Fibroblast of skin of left biceps (primary cell): Measurements from ENCODE around the gene CDH23.
A peak's percentile ranks its signal among the peaks of the same experiment; 100 is the strongest.
"Not testable (repeated sequence)": the region's sequence is repeated elsewhere in the genome, so short reads cannot be mapped to it uniquely, and the experiment has no call there.

Experiments
- DNase-seq, 2 experiments: peaks; one replicate each; pipeline ENCODE4 v3.0.0-alpha.2; 2013; ENCODE audit warnings: low read depth in 2 of 2

Gene CDH23

DNA sequence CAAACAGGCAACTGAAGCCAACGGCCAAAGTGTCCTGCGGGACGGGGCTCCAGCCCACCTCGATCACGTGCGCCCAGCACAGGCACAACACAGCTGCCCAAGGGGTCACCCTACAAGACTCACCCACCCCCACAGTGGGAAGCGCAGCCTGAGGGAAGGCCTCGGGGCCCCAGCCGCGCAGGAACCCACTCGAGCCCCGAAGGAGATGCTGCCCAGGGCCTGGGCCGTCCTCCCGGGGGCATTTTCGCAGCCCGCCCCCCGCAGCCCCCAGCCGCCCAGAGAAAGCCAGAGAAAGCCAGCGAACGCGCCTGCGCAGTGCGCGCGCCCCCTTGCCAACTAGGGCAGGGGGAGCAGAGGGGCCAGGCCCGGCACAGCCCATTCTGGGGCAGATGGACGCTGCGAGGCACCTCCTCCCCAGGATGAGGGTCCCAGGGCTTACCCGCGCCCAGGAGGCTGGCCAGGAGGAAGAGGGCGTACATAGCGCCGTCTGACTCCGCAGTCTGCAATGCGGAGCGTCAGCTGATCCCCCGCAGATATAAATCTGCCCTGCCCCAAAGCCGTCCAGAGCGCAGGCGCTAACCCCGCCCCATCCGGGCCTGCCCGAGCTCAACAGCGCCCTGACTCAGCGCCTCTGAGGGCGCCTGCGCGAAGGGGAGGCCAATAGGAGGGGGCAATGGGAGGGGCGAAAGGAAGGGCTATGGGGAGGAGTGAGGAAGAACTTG, 454.2 kb downstream of the CDH23 start, which contains the start of gene PSAP:
PSAP (minus strand) TSS at position 509 of the 722 bp plus-strand sequence; CDS start at position 479, 30 bp downstream.
- peak; percentile 93 for DNase-seq

DNA sequence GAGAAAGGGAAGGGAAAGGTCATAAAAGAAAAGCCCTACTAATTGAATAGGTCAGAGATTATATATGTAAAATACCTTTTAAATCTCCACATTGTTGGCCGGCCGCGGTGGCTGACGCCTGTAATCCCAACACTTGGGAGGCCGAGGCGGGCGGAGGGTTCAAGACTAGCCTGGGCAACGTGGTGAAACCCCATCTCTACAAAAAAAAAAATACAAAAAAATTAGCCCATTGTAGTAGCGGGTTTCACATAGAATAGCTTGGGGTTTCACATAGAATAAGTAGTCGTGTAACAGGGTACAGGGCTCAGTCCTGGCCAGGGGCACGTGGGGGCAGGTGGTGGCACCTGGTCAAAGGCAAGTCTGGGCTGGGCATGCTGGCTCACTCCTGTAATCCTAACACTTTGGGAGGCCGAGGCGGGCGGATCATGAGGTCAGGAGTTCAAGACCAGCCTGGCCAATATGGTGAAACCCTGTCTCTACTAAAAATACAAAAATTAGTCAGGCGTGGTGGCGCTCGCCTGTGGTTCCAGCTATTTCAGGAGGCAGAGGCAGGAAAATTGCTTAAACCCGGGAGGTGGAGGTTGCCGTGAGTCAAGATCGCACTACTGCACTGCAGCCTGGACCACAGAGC, 454.9 kb downstream of the CDH23 start:
- DNase-seq: not testable (repeated sequence)

DNA sequence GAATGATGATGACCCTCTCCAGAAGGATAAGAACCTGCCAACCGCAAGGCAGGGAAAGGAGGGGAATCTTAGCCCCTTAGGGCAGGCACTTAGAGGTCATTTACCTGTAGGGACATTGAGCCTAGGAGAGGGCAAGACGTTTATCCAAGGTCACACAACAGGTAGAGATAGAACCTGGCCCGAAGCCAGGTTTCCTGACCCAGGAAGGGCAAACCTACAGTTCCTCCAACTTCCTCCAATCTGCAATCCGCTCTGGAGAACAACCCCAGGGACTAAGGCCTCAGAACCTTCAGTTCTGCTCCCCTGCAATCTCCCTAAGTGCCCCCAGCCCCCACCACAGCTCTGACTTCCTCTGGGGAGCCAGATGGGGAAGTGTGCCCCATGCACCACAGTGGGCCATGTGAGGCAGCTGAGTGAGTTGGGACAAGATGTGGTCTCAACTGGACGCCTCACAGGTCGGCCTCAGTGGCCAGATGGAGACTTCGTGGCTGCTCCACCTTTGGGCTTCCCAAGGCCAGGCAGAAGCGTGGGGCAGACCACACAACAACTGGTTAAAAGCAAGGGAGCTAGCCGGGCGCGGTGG, 455.7 kb downstream of the CDH23 start:
- DNase-seq: no peak

GRCh38 chr10:71854031-71854430, 457.3 kb downstream of the CDH23 start:
- DNase-seq: no peak

- no peak for DNase-seq
Observed at GRCh38 chr10:71856619-71857018, 459.9 kb downstream of the CDH23 start.

DNA sequence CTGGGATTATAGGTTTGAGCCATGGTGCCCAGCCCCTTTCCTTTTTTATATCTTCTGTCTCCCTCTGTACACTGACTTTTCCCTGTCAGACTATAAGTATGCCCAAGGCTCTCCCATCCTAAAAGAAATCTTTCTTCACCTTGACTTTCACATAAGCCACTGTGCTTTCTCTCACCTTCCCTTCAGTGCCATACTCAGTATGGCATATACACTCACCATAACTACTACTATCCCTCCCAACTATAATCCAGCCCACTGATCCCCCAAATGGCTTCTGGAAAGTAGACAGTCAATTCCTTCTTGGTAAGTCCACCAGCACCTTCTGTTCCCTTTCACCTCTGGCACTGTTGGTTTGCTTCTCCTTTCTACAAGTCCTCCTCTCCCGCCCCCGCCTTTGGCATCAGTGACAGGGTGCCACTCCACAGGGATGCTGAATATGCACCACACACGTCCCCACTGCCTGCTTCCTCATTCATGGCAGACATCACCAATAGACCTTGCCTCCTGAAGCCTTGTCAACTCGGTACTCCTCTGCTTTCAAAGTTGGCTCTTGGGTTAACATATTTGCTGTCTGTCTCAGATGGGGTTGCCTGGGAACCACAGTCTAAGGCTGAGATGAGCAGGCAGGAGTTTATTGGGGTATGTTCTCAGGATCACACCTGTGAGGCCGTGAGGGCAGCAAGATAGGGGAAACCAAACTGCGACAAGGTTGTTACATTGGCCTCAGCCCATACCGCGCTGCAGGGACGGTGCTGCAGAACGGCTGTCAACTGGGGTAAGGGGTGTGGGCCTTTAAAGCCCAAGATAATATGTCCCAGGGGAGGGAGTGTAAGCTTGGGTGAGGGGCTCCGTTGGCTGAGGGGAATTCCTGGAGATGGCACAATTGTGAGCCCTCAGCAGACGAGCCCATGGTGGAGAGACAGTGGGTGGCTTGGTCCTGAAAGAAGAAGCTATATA, 461.5 kb downstream of the CDH23 start:
- no peak for DNase-seq

DNA sequence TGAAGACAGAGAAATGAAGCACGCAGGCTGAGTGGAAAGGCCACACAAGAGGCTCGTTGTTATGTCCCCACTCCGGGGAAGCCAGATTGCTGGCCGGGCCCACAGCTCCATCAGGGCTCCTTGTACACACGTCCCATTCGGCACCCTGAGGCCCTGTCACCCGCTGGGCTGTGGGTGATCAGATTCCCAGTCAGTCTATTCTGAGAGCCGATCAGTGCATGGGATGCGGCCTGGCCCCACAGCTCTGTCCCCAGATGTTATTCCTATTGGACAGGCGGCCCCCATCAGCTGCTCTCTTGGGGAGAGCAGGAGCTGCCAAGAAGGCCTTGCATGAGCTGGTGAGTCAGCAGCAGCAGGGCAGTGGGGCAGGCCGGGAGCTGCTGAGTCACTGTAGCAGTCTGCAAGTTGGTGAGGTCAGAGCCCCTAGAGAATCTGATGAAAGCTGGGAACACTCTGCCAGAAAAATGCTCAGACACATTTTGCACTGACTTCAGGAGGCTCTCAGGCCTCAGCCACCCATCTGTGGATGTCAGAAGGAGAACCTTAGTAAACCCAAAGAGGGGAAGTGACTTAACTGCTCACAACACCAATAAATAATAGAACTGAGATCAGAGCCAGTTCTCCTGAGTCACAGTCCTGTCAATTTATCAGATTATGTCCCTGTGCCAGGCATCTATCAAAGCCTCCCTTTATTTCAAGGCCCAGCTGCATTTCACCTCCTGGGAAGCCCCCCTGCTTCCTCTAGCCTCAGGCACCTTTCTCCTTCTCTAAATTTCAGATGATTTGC, 463.7 kb downstream of the CDH23 start:
- peak; percentile 99 for DNase-seq

DNA sequence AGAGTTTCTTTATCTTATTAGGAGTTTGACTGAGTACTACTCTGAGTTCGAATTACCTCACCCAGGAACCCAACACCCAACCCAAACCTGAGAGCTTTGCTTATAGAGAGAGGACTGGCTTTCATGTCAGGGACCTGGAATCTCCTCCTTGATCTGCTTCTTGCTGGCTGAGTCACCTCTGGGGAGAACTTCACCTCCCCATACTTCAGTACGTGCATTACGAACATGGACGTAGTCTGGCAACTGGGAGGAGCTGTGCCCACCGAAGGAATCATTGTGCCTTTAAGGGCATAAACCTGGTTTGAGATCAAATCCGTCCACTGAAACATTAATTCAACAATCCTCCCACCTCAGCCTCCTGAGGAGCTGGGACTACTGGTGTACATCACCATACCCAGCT, 466.5 kb downstream of the CDH23 start:
- DNase-seq: no peak

DNA sequence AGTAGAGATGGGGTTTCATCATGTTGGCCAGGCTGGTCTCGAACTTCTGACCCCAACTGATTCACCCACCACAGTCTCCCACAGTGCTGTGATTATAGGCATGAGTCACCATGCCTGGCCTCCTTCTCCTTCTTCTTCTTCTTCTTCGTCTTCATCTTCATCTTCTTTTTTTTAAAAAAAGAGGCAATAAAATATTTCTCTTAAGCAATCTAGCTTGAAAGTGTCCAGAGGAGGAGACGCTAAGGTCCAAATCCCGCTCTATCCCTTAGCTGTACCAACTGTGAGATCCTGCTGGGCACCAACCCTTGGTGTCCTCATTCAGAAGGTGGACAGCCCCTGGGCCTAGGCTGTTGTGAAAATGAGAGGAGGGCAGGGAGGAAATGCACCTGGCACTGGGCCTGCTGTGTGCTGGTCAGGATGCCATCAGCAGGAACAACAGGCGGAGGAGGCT, 468.2 kb downstream of the CDH23 start:
- DNase-seq: peak in 1 of 2 experiments; percentile 44
